DMS114 treated with DMSO at 0.1 percent for 48 hours (cell line): Measurements from ENCODE around the gene ZNF772.

Experiments
- DNase-seq: peaks from one replicate; lab custom pipeline; 2025; ENCODE audit not compliant: unreplicated experiment; lab: John Stamatoyannopoulos, UW

Gene ZNF772

DNA sequence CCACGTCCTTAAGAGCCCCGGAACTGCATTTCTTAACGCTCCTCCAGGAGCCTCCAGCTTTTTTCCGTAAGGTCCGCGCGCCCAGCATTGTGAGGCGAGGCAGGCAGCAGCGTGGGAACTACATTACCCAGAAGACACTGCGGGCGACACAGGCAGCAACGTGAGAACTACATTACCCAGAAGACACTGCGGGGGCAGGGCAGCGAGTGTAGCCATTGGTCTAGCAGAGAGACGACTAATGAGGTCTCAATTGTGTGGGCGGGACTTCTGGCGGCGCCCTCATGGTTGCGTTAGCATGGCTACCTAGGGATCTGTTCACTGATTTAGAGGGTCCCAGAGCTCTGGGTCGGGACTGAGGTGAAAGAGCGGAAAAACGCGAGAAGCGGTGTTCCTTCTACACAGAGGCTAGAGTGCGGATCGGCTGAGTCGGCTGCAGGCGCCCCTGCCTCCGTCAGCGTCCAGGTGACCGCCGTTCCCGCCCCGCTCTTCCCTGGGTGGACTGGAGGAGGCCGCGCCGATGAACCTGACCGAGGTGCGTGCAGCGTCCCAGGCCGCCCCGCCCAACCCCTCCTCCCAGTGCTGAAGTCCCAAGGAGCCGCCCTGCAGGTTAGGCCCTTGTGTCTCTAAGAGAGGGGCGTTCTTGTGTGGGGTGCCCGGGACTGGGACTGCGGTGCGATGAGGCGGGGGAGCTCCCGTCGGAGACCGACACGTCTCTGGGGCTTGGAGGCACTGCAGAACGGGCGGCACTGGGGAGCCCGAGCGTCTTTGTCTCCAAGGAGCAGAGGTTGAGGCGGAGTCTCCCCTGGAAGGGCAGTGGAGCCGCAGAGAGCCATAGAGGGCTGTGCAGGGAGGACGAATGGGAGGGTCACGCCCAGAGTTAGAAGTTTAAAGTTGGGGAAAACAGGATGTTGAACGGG lies 42.0 kb downstream of the ZNF772 start, which contains the start of gene ZNF749:
Gene ZNF749, plus strand, starts transcription at position 264 of the 917 bp plus-strand sequence. Its CDS starts 254 bp downstream, at position 518.
- peak; percentile 99 for DNase-seq

DNA sequence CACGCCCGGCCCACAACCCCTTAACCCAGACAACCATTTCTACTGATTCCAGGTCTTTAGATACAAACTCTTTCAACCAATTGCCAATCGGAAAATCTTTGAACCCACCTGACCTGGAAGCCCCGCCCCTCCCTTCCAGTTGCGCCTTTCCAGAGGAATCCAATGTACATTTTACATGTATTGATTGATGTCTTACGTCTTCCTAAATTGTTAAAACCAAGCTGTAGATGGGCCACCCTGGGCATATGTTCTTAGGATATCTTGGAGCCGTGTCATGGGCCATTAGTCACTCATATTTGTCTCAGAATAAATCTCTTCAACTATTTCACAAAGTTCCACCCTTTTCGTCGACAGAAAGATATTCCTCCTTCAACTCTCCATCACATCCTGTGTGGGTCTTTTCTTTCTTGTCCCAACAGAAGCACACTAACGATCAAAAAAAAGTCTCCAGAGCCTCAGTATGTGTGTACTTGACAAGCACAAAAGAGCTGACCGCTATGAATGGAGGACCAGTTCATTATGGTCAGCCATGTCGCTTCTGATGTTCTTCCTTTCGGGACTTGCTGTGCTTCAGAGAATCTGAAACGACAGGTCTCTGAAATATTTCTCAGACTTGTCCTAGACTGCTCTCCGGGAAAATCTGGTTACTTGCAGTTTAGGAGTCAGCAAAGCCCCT lies 42.8 kb downstream of the ZNF772 start:
- DNase-seq, result no peak

GRCh38 chr19:57421037-57421436 lies 56.3 kb downstream of the ZNF772 start:
- no peak for DNase-seq

DNA sequence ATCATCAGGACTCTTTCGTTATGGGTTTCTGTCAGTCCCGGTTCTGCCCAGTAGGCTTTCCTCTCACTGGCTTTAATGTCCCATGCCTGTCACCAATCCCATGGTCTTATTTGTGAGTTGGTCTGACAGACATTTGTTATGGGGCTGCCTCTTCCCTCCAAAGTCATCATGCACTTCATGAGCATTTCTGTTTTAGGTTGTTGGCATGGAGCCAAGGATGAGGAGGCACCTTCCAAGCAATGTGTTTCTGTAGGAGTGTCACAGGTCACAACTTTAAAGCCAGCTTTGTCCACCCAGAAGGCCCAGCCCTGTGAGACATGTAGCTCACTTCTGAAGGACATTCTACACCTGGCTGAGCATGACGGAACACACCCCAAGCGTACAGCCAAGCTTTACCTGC lies 57.9 kb downstream of the ZNF772 start:
- DNase-seq, result no peak
